Upper lobe of left lung (tissue), 4 donors: ENCODE results near the gene C4orf17.

Experiments used
- CTCF ChIP-seq, 6 experiments: fragments of 450-650 bp in 4 of 6; fragments of 200-600 bp in 2 of 6; sonication (generic) in 2 of 6; IDR thresholded peaks; one replicate each; pipeline ENCODE4 v1.5.1; 2016 to 2019; ENCODE audit warnings: antibody characterized with exemption in 6 of 6
- EP300 ChIP-seq, 4 donors: sonication (generic); formaldehyde crosslinking; IDR thresholded peaks; one replicate each; pipeline ENCODE4 v1.5.1; 2017; ENCODE audit warnings: antibody characterized with exemption in 4 of 4, control low read depth in 2 of 4
- POLR2A ChIP-seq, 4 donors: fragments of 450-650 bp; IDR thresholded peaks; one replicate each; pipeline ENCODE4 v1.5.1; 2016 to 2017; ENCODE audit warnings: antibody characterized with exemption in 4 of 4, mild to moderate bottlenecking in 2 of 4
- POLR2AphosphoS5 ChIP-seq, 2 donors: sonication (generic); formaldehyde crosslinking; IDR thresholded peaks; one replicate each; pipeline ENCODE4 v1.5.1; 2017; ENCODE audit warnings: antibody characterized with exemption in 2 of 2

DNA sequence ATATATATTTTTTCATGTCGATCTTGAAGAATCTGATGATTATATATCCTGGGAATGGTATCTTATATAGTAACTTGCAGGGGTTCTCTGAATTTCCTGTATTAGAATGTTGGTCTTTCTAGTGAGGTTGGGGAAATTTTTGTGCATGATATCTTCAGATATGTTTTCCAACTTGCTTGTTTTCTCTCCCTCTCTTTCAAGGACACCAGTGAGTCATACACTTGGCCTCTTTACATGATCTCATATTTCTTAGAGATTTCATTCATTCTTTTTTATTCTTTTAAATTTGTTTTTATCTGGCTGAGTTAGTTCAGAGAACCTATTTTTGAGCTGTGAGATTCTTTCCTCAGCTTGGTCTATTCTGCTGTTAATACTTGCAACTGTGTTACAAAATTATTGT, 27.2 kb upstream of the C4orf17 start:
- TF ChIP-seq EP300 (IDR thresholded peaks at IDR 0.05) (no peak), POLR2A (IDR thresholded peaks at IDR 0.05) (no peak), CTCF (IDR thresholded peaks at IDR 0.05) (no peak), POLR2AphosphoS5 (IDR thresholded peaks at IDR 0.05) (no peak)
